H9 (cell line): ENCODE results near the gene CLCN2. TPM values are rescaled to one million over a fixed set of nuclear protein-coding genes. Genes with fewer than 3 reads are reported as not detected.

Experiments used
- DNase-seq: peaks from one replicate; pipeline ENCODE4 v3.0.0-alpha.2; 2017
- H2AFZ ChIP-seq: one replicate; pipeline ENCODE4 v1.6.1; 2013; ENCODE audit warnings: mild to moderate bottlenecking, low read length, control low read depth, moderate library complexity
- H2AK5ac ChIP-seq: 2 replicates; pipeline ENCODE4 v1.6.1; 2013; ENCODE audit warnings: low read length, control low read depth, mixed read lengths; ENCODE audit not compliant: insufficient read length
- H2BK120ac ChIP-seq: one replicate; pipeline ENCODE4 v1.6.1; 2013; ENCODE audit warnings: low read depth, mild to moderate bottlenecking, low read length, control low read depth, inconsistent platforms; ENCODE audit not compliant: poor library complexity, severe bottlenecking
- H2BK12ac ChIP-seq: 2 replicates; pipeline ENCODE4 v1.6.1; 2013; ENCODE audit warnings: low read length, control low read depth, mixed read lengths, low read depth; ENCODE audit not compliant: insufficient read length
- H2BK15ac ChIP-seq: 2 replicates; pipeline ENCODE4 v1.6.1; 2013; ENCODE audit warnings: low read depth, low read length, control low read depth
- H2BK20ac ChIP-seq: one replicate; pipeline ENCODE4 v1.6.1; 2013; ENCODE audit warnings: low read depth, mild to moderate bottlenecking, low read length, control low read depth, inconsistent platforms; ENCODE audit not compliant: poor library complexity, severe bottlenecking
- H2BK5ac ChIP-seq: 2 replicates; pipeline ENCODE4 v1.6.1; 2013; ENCODE audit warnings: low read length, control low read depth, mixed read lengths; ENCODE audit not compliant: insufficient read length
- H3K14ac ChIP-seq: 2 replicates; pipeline ENCODE4 v1.6.1; 2013; ENCODE audit warnings: low read length, control low read depth; ENCODE audit not compliant: insufficient read depth
- H3K18ac ChIP-seq: 2 replicates; pipeline ENCODE4 v1.6.1; 2013; ENCODE audit warnings: low read depth, mild to moderate bottlenecking, mixed read lengths, low read length, control low read depth; ENCODE audit not compliant: insufficient read length
- H3K23ac ChIP-seq: 2 replicates; pipeline ENCODE4 v1.6.1; 2013; ENCODE audit warnings: low read length, control low read depth, mixed read lengths, low read depth; ENCODE audit not compliant: insufficient read length
- H3K23me2 ChIP-seq: 2 replicates; pipeline ENCODE4 v1.6.1; 2013; ENCODE audit warnings: low read depth, mild to moderate bottlenecking, mixed read lengths, low read length, control low read depth; ENCODE audit not compliant: insufficient read length, poor library complexity, severe bottlenecking
- H3K27ac ChIP-seq: 2 replicates; pipeline ENCODE4 v1.5.1; 2013; ENCODE audit warnings: low read length, control low read depth, mixed read lengths, low read depth; ENCODE audit not compliant: insufficient read length
- H3K27me3 ChIP-seq: 2 replicates; pipeline ENCODE4 v1.6.1; 2013; ENCODE audit warnings: low read length, control low read depth, inconsistent platforms; ENCODE audit not compliant: insufficient read depth
- H3K4ac ChIP-seq: 2 replicates; pipeline ENCODE4 v1.6.1; 2013; ENCODE audit warnings: low read depth, mild to moderate bottlenecking, control low read depth, inconsistent platforms, low read length, moderate library complexity
- H3K4me1 ChIP-seq: 2 replicates; pipeline ENCODE4 v1.6.1; 2013; ENCODE audit warnings: low read length, control low read depth, inconsistent platforms; ENCODE audit not compliant: insufficient read depth
- H3K4me2 ChIP-seq: 2 replicates; pipeline ENCODE4 v1.6.1; 2013; ENCODE audit warnings: low read length, control low read depth, mixed read lengths; ENCODE audit not compliant: insufficient read length, insufficient read depth
- H3K56ac ChIP-seq: 2 replicates; pipeline ENCODE4 v1.6.1; 2013; ENCODE audit warnings: low read depth, mild to moderate bottlenecking, mixed read lengths, low read length, control low read depth; ENCODE audit not compliant: insufficient read length
- H3K79me1 ChIP-seq: 2 replicates; pipeline ENCODE4 v1.6.1; 2013; ENCODE audit warnings: low read depth, mild to moderate bottlenecking, moderate library complexity, low read length, control low read depth, inconsistent platforms; ENCODE audit not compliant: insufficient read depth, poor library complexity, severe bottlenecking
- H3K79me2 ChIP-seq: 2 replicates; pipeline ENCODE4 v1.6.1; 2013; ENCODE audit warnings: low read length, control low read depth, inconsistent platforms; ENCODE audit not compliant: insufficient read depth
- H3K9ac ChIP-seq: 2 replicates; pipeline ENCODE4 v1.6.1; 2013; ENCODE audit warnings: low read length, control low read depth, mixed read lengths; ENCODE audit not compliant: insufficient read length; ENCODE audit errors: extremely low read depth
- H3K9me3 ChIP-seq: one replicate; pipeline ENCODE4 v1.6.1; 2013; ENCODE audit warnings: low read depth, low read length, inconsistent platforms; ENCODE audit not compliant: control insufficient read depth
- H3T11ph ChIP-seq: one replicate; pipeline ENCODE4 v1.6.1; 2013; ENCODE audit warnings: mild to moderate bottlenecking, low read length, control low read depth, inconsistent platforms
- H4K20me1 ChIP-seq: one replicate; pipeline ENCODE4 v1.6.1; 2013; ENCODE audit not compliant: control insufficient read depth, insufficient read length, insufficient read depth
- H4K5ac ChIP-seq: 2 replicates; pipeline ENCODE4 v1.6.1; 2013; ENCODE audit warnings: low read depth, mild to moderate bottlenecking, mixed read lengths, low read length, control low read depth; ENCODE audit not compliant: insufficient read length
- H4K8ac ChIP-seq: replicated peaks from 2 replicates; pipeline ENCODE4 v1.6.1; 2013; ENCODE audit warnings: low read length, control low read depth, mixed read lengths, low read depth; ENCODE audit not compliant: insufficient read length
- H4K91ac ChIP-seq: 2 replicates; pipeline ENCODE4 v1.6.1; 2013; ENCODE audit warnings: low read depth, mild to moderate bottlenecking, moderate library complexity, mixed read lengths, low read length, control low read depth; ENCODE audit not compliant: insufficient read length
- H3K27ac Mint-ChIP-seq, 3 experiments: 2 replicates in 2 of 3; 3 replicates in 1 of 3; pipeline ENCODE4 v1.8.0; 2020 to 2021; ENCODE audit warnings: mixed read lengths in 3 of 3, mild to moderate bottlenecking in 1 of 3, moderate library complexity in 1 of 3
- H3K27me3 Mint-ChIP-seq: 2 replicates; pipeline ENCODE4 v1.8.0; 2021; ENCODE audit warnings: low read depth, mild to moderate bottlenecking, moderate library complexity, mixed read lengths
- H3K36me3 Mint-ChIP-seq, 3 experiments: 2 replicates in 2 of 3; 3 replicates in 1 of 3; pipeline ENCODE4 v1.8.0; 2020 to 2021; ENCODE audit warnings: low read depth in 3 of 3, mixed read lengths in 3 of 3; ENCODE audit not compliant: insufficient read depth in 1 of 3
- H3K4me1 Mint-ChIP-seq, 2 experiments: 2 replicates each; pipeline ENCODE4 v1.8.0; 2020; ENCODE audit warnings: mixed read lengths in 2 of 2
- H3K4me3 Mint-ChIP-seq, 2 experiments: 2 replicates in 1 of 2; 3 replicates in 1 of 2; pipeline ENCODE4 v1.8.0; 2020 to 2021; ENCODE audit warnings: mild to moderate bottlenecking in 2 of 2, mixed read lengths in 2 of 2, moderate library complexity in 1 of 2
- H3K9me3 Mint-ChIP-seq, 2 experiments: 2 replicates in 1 of 2; 3 replicates in 1 of 2; pipeline ENCODE4 v1.8.0; 2020; ENCODE audit warnings: mild to moderate bottlenecking in 2 of 2, mixed read lengths in 2 of 2, moderate library complexity in 1 of 2
- CTCF ChIP-seq: fragments of 200-600 bp; sonication (generic); conservative IDR thresholded peaks from 3 replicates; pipeline ENCODE4 v1.8.0; 2021; ENCODE audit warnings: antibody characterized with exemption, mild to moderate bottlenecking
- WGBS: extraction: QIAGEN DNeasy Blood & Tissue Kit; methylation state at CpG from one replicate; pipeline ENCODE4 v1.1.7; 2013; ENCODE audit warnings: missing lambda C conversion rate, low lambda C conversion rate, mixed read lengths; ENCODE audit not compliant: insufficient read length; ENCODE audit errors: extremely low coverage; 5-methylcytosine and 5-hydroxymethylcytosine counted together
- total RNA-seq: library from RNA; stranded (reverse); gene quantifications from 2 replicates; pipeline ENCODE4 v1.2.1, GENCODE V29; 2021

CLCN2 gene
- total RNA-seq, 1 experiment from 2014 or later = 17.2 TPM

GRCh38 chr3:184377374-184377773, 16.0 kb upstream of the CLCN2 start:
- Histone ChIP-seq H3K14ac (no peak overlapping the region), H2AK5ac (no peak overlapping the region), H2BK5ac (no peak overlapping the region), H4K5ac (no peak overlapping the region), H3K9ac (no peak overlapping the region), H3K18ac (no peak overlapping the region), H2BK120ac (no peak overlapping the region), H2BK12ac (no peak overlapping the region), H4K20me1 (peaks cover 2% of the 10 kb centered on the region), H3K23ac (no peak overlapping the region), H3K4me1 (peaks cover 9% of the 10 kb centered on the region; the same call in 1 of the 2 replicates), H2AFZ (no peak overlapping the region), H3K9me3 (no peaks in the 10 kb centered on the region), H3T11ph (no peak overlapping the region), H4K91ac (no peak overlapping the region), H3K79me1 (no peaks in the 10 kb centered on the region), H3K79me2 (no peaks in the 10 kb centered on the region), H3K4ac (no peak overlapping the region), H3K27me3 (peaks cover 29% of the 10 kb centered on the region), H3K4me2 (no peak overlapping the region), H4K8ac (no peak overlapping the region), H3K56ac (no peak overlapping the region), H2BK15ac (no peak overlapping the region), H3K27ac (no peak overlapping the region), H3K23me2 (peaks cover 9% of the 10 kb centered on the region), H2BK20ac (no peak overlapping the region)
- WGBS = no CpG with 5 or more reads among the region's 5 CpGs
- Mint-ChIP-seq H3K36me3 (no peaks in the 10 kb centered on the region), H3K27me3 (peaks cover 78% of the 10 kb centered on the region), H3K27ac (no peak overlapping the region), H3K9me3 (peaks cover 0 to 3% of the 10 kb centered on the region in 2 experiments; a peak in 2 of 5 replicates), H3K4me3 (peak overlapping the region; percentile 36 to 58; a peak in 1 of 5 replicates), H3K4me1 (peaks cover 38 to 41% of the 10 kb centered on the region in 2 experiments)
- TF ChIP-seq CTCF = no peak
- no peak for DNase-seq
